T-helper 22 cell (primary cell): ENCODE results near the gene CEP170.
"Not testable (repeated sequence)": the region's sequence is repeated elsewhere in the genome, so short reads cannot be mapped to it uniquely, and the experiment has no call there.

ENCODE experiments used
- DNase-seq: peaks from one replicate; pipeline ENCODE4 v3.0.0-alpha.2; 2020; ENCODE audit warnings: low read depth

Gene CEP170

GRCh38 chr1:243173758-243174369 lies 81.2 kb downstream of the CEP170 start:
- DNase-seq = not testable (repeated sequence)

GRCh38 chr1:243164911-243165310 lies 90.2 kb downstream of the CEP170 start:
- not testable (repeated sequence) for DNase-seq

- not testable (repeated sequence) for DNase-seq
These were observed 104.2 kb downstream of the CEP170 start for GRCh38 chr1:243150906-243151305.

GRCh38 chr1:243149120-243149519 lies 106.0 kb downstream of the CEP170 start:
- not testable (repeated sequence) for DNase-seq

GRCh38 chr1:243147351-243147750 lies 107.7 kb downstream of the CEP170 start:
- not testable (repeated sequence) for DNase-seq

GRCh38 chr1:243140498-243140897 lies 114.6 kb downstream of the CEP170 start:
- DNase-seq = not testable (repeated sequence)

GRCh38 chr1:243122876-243123409 lies 132.1 kb downstream of the CEP170 start:
- not testable (repeated sequence) for DNase-seq

- DNase-seq = not testable (repeated sequence)
These were observed 133.1 kb downstream of the CEP170 start for GRCh38 chr1:243121939-243122338.

GRCh38 chr1:243118601-243119322 lies 136.3 kb downstream of the CEP170 start:
- not testable (repeated sequence) for DNase-seq

- not testable (repeated sequence) for DNase-seq
These were observed 138.9 kb downstream of the CEP170 start for GRCh38 chr1:243116187-243116586.

- not testable (repeated sequence) for DNase-seq
These were observed 140.3 kb downstream of the CEP170 start for GRCh38 chr1:243114769-243115168.

- not testable (repeated sequence) for DNase-seq
These were observed 140.9 kb downstream of the CEP170 start for GRCh38 chr1:243114059-243114713.

- not testable (repeated sequence) for DNase-seq
These were observed 147.9 kb downstream of the CEP170 start for GRCh38 chr1:243107171-243107570.

GRCh38 chr1:243105652-243106332 lies 149.3 kb downstream of the CEP170 start:
- DNase-seq = not testable (repeated sequence)

GRCh38 chr1:243105104-243105503 lies 150.0 kb downstream of the CEP170 start:
- not testable (repeated sequence) for DNase-seq

- not testable (repeated sequence) for DNase-seq
These were observed 150.6 kb downstream of the CEP170 start for GRCh38 chr1:243104452-243104851.

GRCh38 chr1:243101551-243102050 lies 153.5 kb downstream of the CEP170 start:
- DNase-seq = peak; percentile 65

- not testable (repeated sequence) for DNase-seq
These were observed 167.7 kb downstream of the CEP170 start for GRCh38 chr1:243087368-243087767.
